GM23338 (cell line): ENCODE measurements around the gene PAGR1. TPM values are rescaled to one million over a fixed set of nuclear protein-coding genes. Genes with fewer than 3 reads are reported as not detected.

ENCODE experiments used
- ATAC-seq: fragments of 200-7000 bp; cut with Tn5 transposase; 3 replicates; pipeline ENCODE4 v1.9.1; 2020
- DNase-seq: peaks from one replicate; pipeline ENCODE4 v3.0.0-alpha.2; 2015; ENCODE audit warnings: low spot score
- H2AFZ ChIP-seq: fragments of 200-600 bp; sonication (generic); 2 replicates; pipeline ENCODE4 v1.8.0; 2016; ENCODE audit warnings: antibody characterized with exemption, mild to moderate bottlenecking, moderate library complexity
- H3F3A ChIP-seq: fragments of 200-600 bp; sonication (generic); replicated peaks from 2 replicates; pipeline ENCODE4 v1.8.0; 2017; ENCODE audit warnings: antibody characterized with exemption, mixed run types, low read depth
- H3K27ac ChIP-seq: fragments of 200-600 bp; sonication (generic); 2 replicates; pipeline ENCODE4 v1.6.1; 2016; ENCODE audit warnings: low read depth
- H3K27me3 ChIP-seq: fragments of 200-600 bp; sonication (generic); 2 replicates; pipeline ENCODE4 v1.8.0; 2016; ENCODE audit warnings: mild to moderate bottlenecking, mixed run types, moderate library complexity; ENCODE audit not compliant: insufficient read depth
- H3K36me3 ChIP-seq: fragments of 200-600 bp; sonication (generic); 2 replicates; pipeline ENCODE4 v1.8.0; 2016; ENCODE audit warnings: mild to moderate bottlenecking; ENCODE audit not compliant: insufficient read depth
- H3K4me1 ChIP-seq: fragments of 200-600 bp; sonication (generic); 2 replicates; pipeline ENCODE4 v1.8.0; 2016; ENCODE audit warnings: mild to moderate bottlenecking, moderate library complexity; ENCODE audit not compliant: insufficient read depth
- H3K4me2 ChIP-seq: fragments of 200-600 bp; sonication (generic); 2 replicates; pipeline ENCODE4 v1.7.1; 2017; ENCODE audit warnings: mixed run types
- H3K4me3 ChIP-seq: fragments of 200-600 bp; sonication (generic); 2 replicates; pipeline ENCODE4 v1.6.1; 2016; ENCODE audit warnings: mixed run types
- H3K79me2 ChIP-seq: fragments of 200-600 bp; sonication (generic); replicated peaks from 2 replicates; pipeline ENCODE4 v1.8.0; 2017; ENCODE audit warnings: mild to moderate bottlenecking; ENCODE audit not compliant: insufficient read depth
- H3K9me2 ChIP-seq: fragments of 200-600 bp; sonication (generic); 2 replicates; pipeline ENCODE4 v1.8.0; 2017; ENCODE audit not compliant: insufficient read depth
- H4K20me1 ChIP-seq: fragments of 200-600 bp; sonication (generic); replicated peaks from 2 replicates; pipeline ENCODE4 v1.8.0; 2017; ENCODE audit warnings: mild to moderate bottlenecking; ENCODE audit not compliant: insufficient read depth
- H3K27ac Mint-ChIP-seq: 2 replicates; pipeline ENCODE4 v1.8.0; 2020; ENCODE audit warnings: inconsistent platforms, mild to moderate bottlenecking, moderate library complexity, mixed read lengths
- H3K27me3 Mint-ChIP-seq: 3 replicates; pipeline ENCODE4 v1.8.0; 2022; ENCODE audit warnings: low read depth, mild to moderate bottlenecking, moderate library complexity, mixed read lengths, inconsistent platforms; ENCODE audit not compliant: insufficient read depth, poor library complexity
- H3K36me3 Mint-ChIP-seq: 3 replicates; pipeline ENCODE4 v1.8.0; 2021; ENCODE audit warnings: low read depth, mild to moderate bottlenecking, inconsistent platforms, moderate library complexity, mixed read lengths
- H3K4me1 Mint-ChIP-seq: 3 replicates; pipeline ENCODE4 v1.8.0; 2020; ENCODE audit warnings: mild to moderate bottlenecking, inconsistent platforms, mixed read lengths
- H3K4me3 Mint-ChIP-seq: 3 replicates; pipeline ENCODE4 v1.8.0; 2021; ENCODE audit warnings: moderate library complexity, mild to moderate bottlenecking, inconsistent platforms, mixed read lengths
- H3K9me3 Mint-ChIP-seq: 3 replicates; pipeline ENCODE4 v1.8.0; 2020; ENCODE audit warnings: moderate library complexity, mild to moderate bottlenecking, inconsistent platforms, mixed read lengths
- CREB1 ChIP-seq: fragments of 250-450 bp; sonication (Bioruptor Pico); IDR thresholded peaks from 2 replicates; pipeline ENCODE4 v1.5.0; 2020; ENCODE audit warnings: low read depth, mild to moderate bottlenecking, moderate library complexity
- EZH2 ChIP-seq: fragments of 200-600 bp; sonication (generic); IDR thresholded peaks from one replicate; pipeline ENCODE4 v1.8.0; 2017; ENCODE audit warnings: antibody characterized with exemption, mild to moderate bottlenecking, low read depth; ENCODE audit not compliant: unreplicated experiment
- EZH2phosphoT487 ChIP-seq: fragments of 200-600 bp; sonication (generic); IDR thresholded peaks from one replicate; pipeline ENCODE4 v1.8.1; 2018; ENCODE audit warnings: antibody characterized with exemption; ENCODE audit not compliant: unreplicated experiment
- JUNB ChIP-seq: IDR thresholded peaks from one replicate; pipeline ENCODE4 v1.6.1; 2016; ENCODE audit warnings: antibody characterized with exemption; ENCODE audit not compliant: unreplicated experiment
- POLR2AphosphoS5 ChIP-seq: IDR thresholded peaks from 2 replicates; pipeline ENCODE4 v1.6.1; 2016; ENCODE audit warnings: antibody characterized with exemption, low read depth
- STAT1 ChIP-seq: IDR thresholded peaks from one replicate; pipeline ENCODE4 v1.6.1; 2016; ENCODE audit warnings: antibody characterized with exemption; ENCODE audit not compliant: unreplicated experiment
- ZNF114 ChIP-seq: fragments of 250-450 bp; sonication (Bioruptor Pico); IDR thresholded peaks from 2 replicates; pipeline ENCODE4 v1.5.0; 2020; ENCODE audit warnings: mild to moderate bottlenecking, moderate library complexity
- ZNF331 ChIP-seq: fragments of 250-450 bp; sonication (Bioruptor Pico); IDR thresholded peaks from 2 replicates; pipeline ENCODE4 v1.5.0; 2020; ENCODE audit warnings: low read depth, mild to moderate bottlenecking, moderate library complexity
- polyA plus RNA-seq: library from polyadenylated mRNA; unstranded; fragments of >200 nt; fragmentation: Nextera tagmentation; extraction: Ambion mirVana; gene quantifications from 2 replicates; pipeline ENCODE4 v1.2.1, GENCODE V29; 2016
- total RNA-seq: library from RNA; depleted of rRNA; stranded (reverse); fragments of >200 nt; shearing (Covaris generic); gene quantifications from 2 replicates; pipeline ENCODE4 v1.2.3, GENCODE V29; 2014
- TF ChIP-seq, protein P1 (sequence below): fragments of 250-450 bp; sonication (Bioruptor Pico); IDR thresholded peaks from 2 replicates; pipeline ENCODE4 v1.5.0; 2020; ENCODE audit warnings: mild to moderate bottlenecking, moderate library complexity
- TF ChIP-seq, protein P2 (sequence below), 2 experiments: fragments of 200-600 bp in 1 of 2; sonication (generic) in 1 of 2; conservative IDR thresholded peaks; 2 replicates each; pipeline versions ENCODE4 v1.5.1 to v1.6.1; 2016 to 2017; ENCODE audit warnings: antibody characterized with exemption in 2 of 2, low read depth in 2 of 2, mild to moderate bottlenecking in 2 of 2, moderate library complexity in 1 of 2

PAGR1 gene
- total and polyA plus RNA-seq, 2 experiments from 2014 or later: 67.6 to 78.7 TPM

DNA sequence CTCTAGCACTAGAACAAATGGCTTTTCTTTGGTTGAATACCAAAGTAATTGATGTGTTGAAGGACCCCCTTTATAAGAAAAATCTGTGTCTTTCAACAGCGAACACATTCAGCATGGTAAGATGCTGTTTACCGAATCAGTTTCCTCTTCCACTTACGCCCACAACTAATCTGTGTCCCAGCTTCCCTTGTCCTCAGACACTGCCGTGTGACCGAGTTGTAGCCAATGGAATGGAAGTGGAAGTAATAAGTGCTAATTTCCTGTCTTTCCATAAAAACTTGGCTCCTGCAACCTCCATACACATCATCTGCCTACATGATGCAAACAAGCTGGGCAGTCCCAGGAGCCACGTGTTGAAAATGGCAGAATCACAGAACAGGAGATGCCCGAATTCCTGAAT, 36.7 kb downstream of the PAGR1 start (continued):
- TF ChIP-seq, protein P1, sequence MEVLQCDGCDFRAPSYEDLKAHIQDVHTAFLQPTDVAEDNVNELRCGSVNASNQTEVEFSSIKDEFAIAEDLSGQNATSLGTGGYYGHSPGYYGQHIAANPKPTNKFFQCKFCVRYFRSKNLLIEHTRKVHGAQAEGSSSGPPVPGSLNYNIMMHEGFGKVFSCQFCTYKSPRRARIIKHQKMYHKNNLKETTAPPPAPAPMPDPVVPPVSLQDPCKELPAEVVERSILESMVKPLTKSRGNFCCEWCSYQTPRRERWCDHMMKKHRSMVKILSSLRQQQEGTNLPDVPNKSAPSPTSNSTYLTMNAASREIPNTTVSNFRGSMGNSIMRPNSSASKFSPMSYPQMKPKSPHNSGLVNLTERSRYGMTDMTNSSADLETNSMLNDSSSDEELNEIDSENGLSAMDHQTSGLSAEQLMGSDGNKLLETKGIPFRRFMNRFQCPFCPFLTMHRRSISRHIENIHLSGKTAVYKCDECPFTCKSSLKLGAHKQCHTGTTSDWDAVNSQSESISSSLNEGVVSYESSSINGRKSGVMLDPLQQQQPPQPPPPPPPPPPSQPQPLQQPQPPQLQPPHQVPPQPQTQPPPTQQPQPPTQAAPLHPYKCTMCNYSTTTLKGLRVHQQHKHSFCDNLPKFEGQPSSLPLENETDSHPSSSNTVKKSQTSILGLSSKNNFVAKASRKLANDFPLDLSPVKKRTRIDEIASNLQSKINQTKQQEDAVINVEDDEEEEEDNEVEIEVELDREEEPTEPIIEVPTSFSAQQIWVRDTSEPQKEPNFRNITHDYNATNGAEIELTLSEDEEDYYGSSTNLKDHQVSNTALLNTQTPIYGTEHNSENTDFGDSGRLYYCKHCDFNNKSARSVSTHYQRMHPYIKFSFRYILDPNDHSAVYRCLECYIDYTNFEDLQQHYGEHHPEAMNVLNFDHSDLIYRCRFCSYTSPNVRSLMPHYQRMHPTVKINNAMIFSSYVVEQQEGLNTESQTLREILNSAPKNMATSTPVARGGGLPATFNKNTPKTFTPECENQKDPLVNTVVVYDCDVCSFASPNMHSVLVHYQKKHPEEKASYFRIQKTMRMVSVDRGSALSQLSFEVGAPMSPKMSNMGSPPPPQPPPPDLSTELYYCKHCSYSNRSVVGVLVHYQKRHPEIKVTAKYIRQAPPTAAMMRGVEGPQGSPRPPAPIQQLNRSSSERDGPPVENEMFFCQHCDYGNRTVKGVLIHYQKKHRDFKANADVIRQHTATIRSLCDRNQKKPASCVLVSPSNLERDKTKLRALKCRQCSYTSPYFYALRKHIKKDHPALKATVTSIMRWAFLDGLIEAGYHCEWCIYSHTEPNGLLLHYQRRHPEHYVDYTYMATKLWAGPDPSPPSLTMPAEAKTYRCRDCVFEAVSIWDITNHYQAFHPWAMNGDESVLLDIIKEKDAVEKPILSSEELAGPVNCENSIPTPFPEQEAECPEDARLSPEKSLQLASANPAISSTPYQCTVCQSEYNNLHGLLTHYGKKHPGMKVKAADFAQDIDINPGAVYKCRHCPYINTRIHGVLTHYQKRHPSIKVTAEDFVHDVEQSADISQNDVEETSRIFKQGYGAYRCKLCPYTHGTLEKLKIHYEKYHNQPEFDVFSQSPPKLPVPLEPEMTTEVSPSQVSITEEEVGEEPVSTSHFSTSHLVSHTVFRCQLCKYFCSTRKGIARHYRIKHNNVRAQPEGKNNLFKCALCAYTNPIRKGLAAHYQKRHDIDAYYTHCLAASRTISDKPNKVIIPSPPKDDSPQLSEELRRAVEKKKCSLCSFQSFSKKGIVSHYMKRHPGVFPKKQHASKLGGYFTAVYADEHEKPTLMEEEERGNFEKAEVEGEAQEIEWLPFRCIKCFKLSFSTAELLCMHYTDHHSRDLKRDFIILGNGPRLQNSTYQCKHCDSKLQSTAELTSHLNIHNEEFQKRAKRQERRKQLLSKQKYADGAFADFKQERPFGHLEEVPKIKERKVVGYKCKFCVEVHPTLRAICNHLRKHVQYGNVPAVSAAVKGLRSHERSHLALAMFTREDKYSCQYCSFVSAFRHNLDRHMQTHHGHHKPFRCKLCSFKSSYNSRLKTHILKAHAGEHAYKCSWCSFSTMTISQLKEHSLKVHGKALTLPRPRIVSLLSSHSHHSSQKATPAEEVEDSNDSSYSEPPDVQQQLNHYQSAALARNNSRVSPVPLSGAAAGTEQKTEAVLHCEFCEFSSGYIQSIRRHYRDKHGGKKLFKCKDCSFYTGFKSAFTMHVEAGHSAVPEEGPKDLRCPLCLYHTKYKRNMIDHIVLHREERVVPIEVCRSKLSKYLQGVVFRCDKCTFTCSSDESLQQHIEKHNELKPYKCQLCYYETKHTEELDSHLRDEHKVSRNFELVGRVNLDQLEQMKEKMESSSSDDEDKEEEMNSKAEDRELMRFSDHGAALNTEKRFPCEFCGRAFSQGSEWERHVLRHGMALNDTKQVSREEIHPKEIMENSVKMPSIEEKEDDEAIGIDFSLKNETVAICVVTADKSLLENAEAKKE (CRISPR knock-in tag): no peak
- no peak for TF ChIP-seq POLR2AphosphoS5
- TF ChIP-seq STAT1: no peak
- TF ChIP-seq ZNF331 (CRISPR knock-in tag): no peak
- no peak for TF ChIP-seq EZH2

DNA sequence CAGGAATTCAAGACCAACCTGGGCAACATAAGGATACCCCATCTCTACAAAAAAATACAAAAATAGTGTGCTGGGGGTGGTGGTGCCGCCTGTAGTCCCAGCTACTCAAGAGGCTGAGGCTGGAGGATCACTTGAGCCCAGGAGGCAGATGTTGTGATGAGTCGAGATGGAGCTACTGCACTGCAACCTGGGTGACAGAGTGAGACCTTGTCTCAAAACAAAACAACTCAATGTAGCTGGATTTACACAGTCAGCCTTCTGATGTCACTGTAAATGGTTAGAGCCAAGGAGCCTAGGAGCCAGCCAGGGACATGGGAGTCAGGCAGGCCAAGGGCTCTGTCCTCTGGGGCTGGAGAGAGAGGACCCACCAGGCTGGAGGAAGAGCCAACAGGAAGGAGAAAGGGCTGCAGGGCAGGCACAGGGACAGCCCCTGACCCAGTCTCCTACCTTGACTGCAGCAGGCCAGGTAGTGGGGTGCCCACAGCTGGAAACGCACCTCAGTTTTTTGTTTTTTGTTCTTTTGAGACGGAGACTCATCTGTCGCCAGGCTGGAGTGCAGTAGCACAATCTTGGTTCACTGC, 38.7 kb downstream of the PAGR1 start:
- ATAC-seq: peak; percentile 18; the same call in 1 of the 3 replicates
- Histone ChIP-seq H3K27ac (no peak overlapping the region), H2AFZ (no peak overlapping the region)
- TF ChIP-seq EZH2 (no peak), ZNF331 (CRISPR knock-in tag) (no peak), CREB1 (CRISPR knock-in tag) (no peak), EZH2phosphoT487 (no peak), JUNB (no peak), ZNF114 (no peak)
- TF ChIP-seq, protein P2, sequence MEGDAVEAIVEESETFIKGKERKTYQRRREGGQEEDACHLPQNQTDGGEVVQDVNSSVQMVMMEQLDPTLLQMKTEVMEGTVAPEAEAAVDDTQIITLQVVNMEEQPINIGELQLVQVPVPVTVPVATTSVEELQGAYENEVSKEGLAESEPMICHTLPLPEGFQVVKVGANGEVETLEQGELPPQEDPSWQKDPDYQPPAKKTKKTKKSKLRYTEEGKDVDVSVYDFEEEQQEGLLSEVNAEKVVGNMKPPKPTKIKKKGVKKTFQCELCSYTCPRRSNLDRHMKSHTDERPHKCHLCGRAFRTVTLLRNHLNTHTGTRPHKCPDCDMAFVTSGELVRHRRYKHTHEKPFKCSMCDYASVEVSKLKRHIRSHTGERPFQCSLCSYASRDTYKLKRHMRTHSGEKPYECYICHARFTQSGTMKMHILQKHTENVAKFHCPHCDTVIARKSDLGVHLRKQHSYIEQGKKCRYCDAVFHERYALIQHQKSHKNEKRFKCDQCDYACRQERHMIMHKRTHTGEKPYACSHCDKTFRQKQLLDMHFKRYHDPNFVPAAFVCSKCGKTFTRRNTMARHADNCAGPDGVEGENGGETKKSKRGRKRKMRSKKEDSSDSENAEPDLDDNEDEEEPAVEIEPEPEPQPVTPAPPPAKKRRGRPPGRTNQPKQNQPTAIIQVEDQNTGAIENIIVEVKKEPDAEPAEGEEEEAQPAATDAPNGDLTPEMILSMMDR (conservative IDR thresholded peaks at IDR 0.05; ENCODE audit: low read depth in 2 of 2): no peak

More for the DNA sequence above, 38.7 kb downstream of the PAGR1 start:
- Histone ChIP-seq H3K4me1 (no peaks in the 10 kb centered on the region), H3F3A (0 out of 2 replicates have a peak, but pooled peaks cover 3% of the 10 kb centered on the region), H3K36me3 (no peaks in the 10 kb centered on the region), H3K4me3 (no peak overlapping the region), H3K27me3 (no peaks in the 10 kb centered on the region), H3K9me2 (no peaks in the 10 kb centered on the region), H3K4me2 (no peak overlapping the region), H4K20me1 (no peaks in the 10 kb centered on the region), H3K79me2 (no peaks in the 10 kb centered on the region)
- Mint-ChIP-seq H3K4me1 (peaks cover 12% of the 10 kb centered on the region), H3K4me3 (no peak overlapping the region; the same call in 2 of the 3 replicates), H3K27me3 (peaks cover 13% of the 10 kb centered on the region), H3K36me3 (peaks cover 15% of the 10 kb centered on the region), H3K9me3 (no peaks in the 10 kb centered on the region; the same call in 2 of the 3 replicates), H3K27ac (no peak overlapping the region)
- no peak for DNase-seq
